Astrocyte (in vitro differentiated cells and primary cell): Measurements from ENCODE around the gene PLEKHG4B.

ENCODE experiments used
- EZH2 ChIP-seq: IDR thresholded peaks from 2 replicates; pipeline ENCODE4 v1.6.1; 2012; ENCODE audit warnings: mild to moderate bottlenecking, low read length, inconsistent platforms; ENCODE audit not compliant: insufficient read depth
- TF ChIP-seq, protein P1 (sequence below): IDR thresholded peaks from 2 replicates; pipeline ENCODE4 v1.5.1; 2011; ENCODE audit warnings: low read depth, mild to moderate bottlenecking, inconsistent platforms, low read length, moderate library complexity; ENCODE audit not compliant: insufficient read depth

DNA sequence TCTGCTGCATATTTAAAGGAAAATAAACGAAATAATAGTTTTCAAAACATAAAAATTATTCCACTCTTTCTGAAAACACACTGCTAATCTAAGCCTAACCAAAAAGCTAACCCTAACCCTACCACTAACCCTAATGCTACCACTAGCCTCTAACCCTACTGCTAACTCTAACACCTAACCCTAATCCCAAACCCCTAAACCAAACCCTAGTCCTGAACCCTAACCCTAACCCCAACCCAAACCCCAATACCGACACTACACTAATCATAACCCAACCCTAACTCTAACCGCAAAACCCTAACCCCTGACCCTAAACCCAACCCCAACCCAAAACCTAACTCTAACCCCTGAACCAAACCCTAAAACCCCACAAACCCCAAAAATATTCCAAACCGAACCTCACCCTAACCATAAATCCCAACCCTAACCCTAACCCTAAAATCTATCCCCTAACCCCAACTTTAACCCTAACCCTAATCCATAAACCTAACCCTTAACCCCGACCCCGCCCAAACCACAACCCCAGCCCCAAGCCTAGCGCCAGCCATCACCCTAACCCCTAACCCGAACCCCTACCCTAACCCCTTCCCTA is 41.9 kb upstream of the PLEKHG4B start:
- TF ChIP-seq, protein P1, sequence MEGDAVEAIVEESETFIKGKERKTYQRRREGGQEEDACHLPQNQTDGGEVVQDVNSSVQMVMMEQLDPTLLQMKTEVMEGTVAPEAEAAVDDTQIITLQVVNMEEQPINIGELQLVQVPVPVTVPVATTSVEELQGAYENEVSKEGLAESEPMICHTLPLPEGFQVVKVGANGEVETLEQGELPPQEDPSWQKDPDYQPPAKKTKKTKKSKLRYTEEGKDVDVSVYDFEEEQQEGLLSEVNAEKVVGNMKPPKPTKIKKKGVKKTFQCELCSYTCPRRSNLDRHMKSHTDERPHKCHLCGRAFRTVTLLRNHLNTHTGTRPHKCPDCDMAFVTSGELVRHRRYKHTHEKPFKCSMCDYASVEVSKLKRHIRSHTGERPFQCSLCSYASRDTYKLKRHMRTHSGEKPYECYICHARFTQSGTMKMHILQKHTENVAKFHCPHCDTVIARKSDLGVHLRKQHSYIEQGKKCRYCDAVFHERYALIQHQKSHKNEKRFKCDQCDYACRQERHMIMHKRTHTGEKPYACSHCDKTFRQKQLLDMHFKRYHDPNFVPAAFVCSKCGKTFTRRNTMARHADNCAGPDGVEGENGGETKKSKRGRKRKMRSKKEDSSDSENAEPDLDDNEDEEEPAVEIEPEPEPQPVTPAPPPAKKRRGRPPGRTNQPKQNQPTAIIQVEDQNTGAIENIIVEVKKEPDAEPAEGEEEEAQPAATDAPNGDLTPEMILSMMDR: no peak
- no peak for TF ChIP-seq EZH2
